PC-9 (cell line): Measurements from ENCODE around the gene DPH6.

Source experiments
- CTCF ChIP-seq: fragments of 200-600 bp; sonication (generic); conservative IDR thresholded peaks from 2 replicates; pipeline ENCODE4 v1.6.1; 2017; ENCODE audit warnings: mixed run types, antibody characterized with exemption, mild to moderate bottlenecking, moderate library complexity
- EZH2 ChIP-seq: fragments of 200-600 bp; sonication (generic); IDR thresholded peaks from 2 replicates; pipeline ENCODE4 v1.8.0; 2017; ENCODE audit warnings: antibody characterized with exemption, low read depth

- TF ChIP-seq EZH2 (no peak), CTCF (no peak)
Observed at GRCh38 chr15:35450492-35450891, 95.5 kb downstream of the DPH6 start.
